ENCODE data around the gene BTBD9. TPM values are rescaled to one million over a fixed set of nuclear protein-coding genes. Genes with fewer than 3 reads are reported as not detected.
"Not testable (repeated sequence)": the region's sequence is repeated elsewhere in the genome, so short reads cannot be mapped to it uniquely, and the experiment has no call there.

Gene BTBD9
- total RNA-seq, 4 donors from 2014 or later, result 9.2 to 16.3 (median 11.6) TPM

- no peaks in the 10 kb centered on the region for H3K27me3 ChIP-seq
- H3K4me3 ChIP-seq, result no peak overlapping the region
- H3K9me3 ChIP-seq, result no peaks in the 10 kb centered on the region
- intact Hi-C loops (cut with DNase I), result no loop called here
- H3K27ac ChIP-seq, result no peak overlapping the region
- no peak for DNase-seq
- peaks cover 0 to 14% (median 3%) of the 10 kb centered on the region in 3 donors for H3K4me1 ChIP-seq
- no peaks in the 10 kb centered on the region for H3K36me3 ChIP-seq
- TF ChIP-seq POLR2A (IDR thresholded peaks at IDR 0.05), result no peak
- TF ChIP-seq CTCF (IDR thresholded peaks at IDR 0.05), result no peak
Measured at GRCh38 chr6:38350942-38351341, 288.8 kb downstream of the BTBD9 start.

GRCh38 chr6:38350220-38350619, 289.5 kb downstream of the BTBD9 start:
- H3K36me3 ChIP-seq, result no peaks in the 10 kb centered on the region
- no peaks in the 10 kb centered on the region for H3K27me3 ChIP-seq
- WGBS, 2 donors, result 84 to 85% methylated on average over 4 of the region's 4 CpGs
- H3K27ac ChIP-seq, result peak overlapping the region in 1 of 4 donors; percentile 19
- intact Hi-C loops (cut with DNase I), result no loop called here
- TF ChIP-seq CTCF (IDR thresholded peaks at IDR 0.05) (no peak), POLR2A (IDR thresholded peaks at IDR 0.05) (no peak)
- DNase-seq, result no peak
- H3K4me3 ChIP-seq, result no peak overlapping the region
- H3K9me3 ChIP-seq, result no peaks in the 10 kb centered on the region
- peaks cover 0 to 14% (median 3%) of the 10 kb centered on the region in 3 donors for H3K4me1 ChIP-seq

GRCh38 chr6:38349795-38350194, 289.9 kb downstream of the BTBD9 start:
- 71 to 81% methylated on average over 3 of the region's 3 CpGs for WGBS, 2 donors
- Histone ChIP-seq H3K36me3 (no peaks in the 10 kb centered on the region), H3K4me1 (peaks cover 0 to 14% (median 3%) of the 10 kb centered on the region in 3 donors), H3K9me3 (no peaks in the 10 kb centered on the region), H3K27me3 (no peaks in the 10 kb centered on the region), H3K27ac (peak overlapping the region in 1 of 4 donors; percentile 19), H3K4me3 (no peak overlapping the region)
- intact Hi-C loops (cut with DNase I), result no loop called here
- DNase-seq, result no peak
- no peak for TF ChIP-seq POLR2A (IDR thresholded peaks at IDR 0.05)
- TF ChIP-seq CTCF (IDR thresholded peaks at IDR 0.05), result no peak

- intact Hi-C loops (cut with DNase I), result no loop called here
- no peak for TF ChIP-seq CTCF (IDR thresholded peaks at IDR 0.05)
- no peak for TF ChIP-seq POLR2A (IDR thresholded peaks at IDR 0.05)
Measured at GRCh38 chr6:38349221-38349620, 290.5 kb downstream of the BTBD9 start.

GRCh38 chr6:38348371-38348770, 291.4 kb downstream of the BTBD9 start:
- no peaks in the 10 kb centered on the region for H3K36me3 ChIP-seq
- no peak for TF ChIP-seq POLR2A (IDR thresholded peaks at IDR 0.05)
- no peaks in the 10 kb centered on the region for H3K27me3 ChIP-seq
- no peak for DNase-seq
- H3K4me1 ChIP-seq, result peaks cover 0 to 14% (median 3%) of the 10 kb centered on the region in 3 donors
- 84 to 92% methylated on average over 3 of the region's 3 CpGs for WGBS, 2 donors
- intact Hi-C loops (cut with DNase I), result no loop called here
- no peak overlapping the region for H3K4me3 ChIP-seq
- H3K27ac ChIP-seq, result no peak overlapping the region
- no peaks in the 10 kb centered on the region for H3K9me3 ChIP-seq

More at GRCh38 chr6:38349221-38349620, 290.5 kb downstream of the BTBD9 start:
- Histone ChIP-seq H3K27me3 (no peaks in the 10 kb centered on the region), H3K27ac (no peak overlapping the region), H3K9me3 (no peaks in the 10 kb centered on the region), H3K4me3 (no peak overlapping the region), H3K36me3 (no peaks in the 10 kb centered on the region), H3K4me1 (peaks cover 0 to 14% (median 3%) of the 10 kb centered on the region in 3 donors)
- WGBS, 2 donors, result 88 to 96% methylated on average over 2 of the region's 2 CpGs
- DNase-seq, result no peak

GRCh38 chr6:38347829-38348228, 291.9 kb downstream of the BTBD9 start:
- intact Hi-C loops (cut with DNase I); H3K4me3 ChIP-seq; H3K27ac ChIP-seq; DNase-seq; H3K9me3 ChIP-seq; H3K36me3 ChIP-seq; H3K27me3 ChIP-seq: not testable (repeated sequence)
- 87 to 97% methylated on average over 7 to 8 of the region's 8 CpGs for WGBS, 2 donors
- peaks cover 0 to 14% (median 3%) of the 10 kb centered on the region in 3 donors for H3K4me1 ChIP-seq
